Measurements from ENCODE around the gene HNRNPUL2. TPM values are rescaled to one million over a fixed set of nuclear protein-coding genes. Genes with fewer than 3 reads are reported as not detected.
A peak's percentile ranks its signal among the peaks of the same experiment; 100 is the strongest.

The HNRNPUL2 gene
- total RNA-seq, 1 experiment from 2014 or later, result 47.3 TPM

DNA sequence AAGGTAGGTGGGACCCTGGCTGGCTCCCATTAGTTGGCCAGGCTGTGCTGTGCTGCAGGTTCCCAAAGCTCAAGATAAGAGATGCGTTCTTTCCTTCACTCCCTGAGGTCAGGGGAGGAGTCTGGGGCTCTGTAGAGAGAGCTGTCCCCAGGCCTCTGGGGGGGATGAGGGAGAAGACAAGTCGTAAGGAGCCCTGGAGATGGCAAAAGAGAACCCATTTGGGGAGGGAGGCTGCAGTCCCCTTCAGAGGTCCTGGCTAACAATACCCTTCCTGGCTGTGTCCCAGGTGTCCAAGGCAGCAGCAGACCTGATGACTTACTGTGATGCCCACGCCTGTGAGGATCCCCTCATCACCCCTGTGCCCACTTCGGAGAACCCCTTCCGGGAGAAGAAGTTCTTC is 18.9 kb downstream of the HNRNPUL2 start:
- POLR2A ChIA-PET, result no interaction called here
- TF ChIP-seq POLR2AphosphoS5 (IDR thresholded peaks at IDR 0.05; ENCODE audit: low read depth, low read length), result 0 out of 2 replicates have a peak, but pooled peaks have one; percentile 23
- TF ChIP-seq, protein P1, sequence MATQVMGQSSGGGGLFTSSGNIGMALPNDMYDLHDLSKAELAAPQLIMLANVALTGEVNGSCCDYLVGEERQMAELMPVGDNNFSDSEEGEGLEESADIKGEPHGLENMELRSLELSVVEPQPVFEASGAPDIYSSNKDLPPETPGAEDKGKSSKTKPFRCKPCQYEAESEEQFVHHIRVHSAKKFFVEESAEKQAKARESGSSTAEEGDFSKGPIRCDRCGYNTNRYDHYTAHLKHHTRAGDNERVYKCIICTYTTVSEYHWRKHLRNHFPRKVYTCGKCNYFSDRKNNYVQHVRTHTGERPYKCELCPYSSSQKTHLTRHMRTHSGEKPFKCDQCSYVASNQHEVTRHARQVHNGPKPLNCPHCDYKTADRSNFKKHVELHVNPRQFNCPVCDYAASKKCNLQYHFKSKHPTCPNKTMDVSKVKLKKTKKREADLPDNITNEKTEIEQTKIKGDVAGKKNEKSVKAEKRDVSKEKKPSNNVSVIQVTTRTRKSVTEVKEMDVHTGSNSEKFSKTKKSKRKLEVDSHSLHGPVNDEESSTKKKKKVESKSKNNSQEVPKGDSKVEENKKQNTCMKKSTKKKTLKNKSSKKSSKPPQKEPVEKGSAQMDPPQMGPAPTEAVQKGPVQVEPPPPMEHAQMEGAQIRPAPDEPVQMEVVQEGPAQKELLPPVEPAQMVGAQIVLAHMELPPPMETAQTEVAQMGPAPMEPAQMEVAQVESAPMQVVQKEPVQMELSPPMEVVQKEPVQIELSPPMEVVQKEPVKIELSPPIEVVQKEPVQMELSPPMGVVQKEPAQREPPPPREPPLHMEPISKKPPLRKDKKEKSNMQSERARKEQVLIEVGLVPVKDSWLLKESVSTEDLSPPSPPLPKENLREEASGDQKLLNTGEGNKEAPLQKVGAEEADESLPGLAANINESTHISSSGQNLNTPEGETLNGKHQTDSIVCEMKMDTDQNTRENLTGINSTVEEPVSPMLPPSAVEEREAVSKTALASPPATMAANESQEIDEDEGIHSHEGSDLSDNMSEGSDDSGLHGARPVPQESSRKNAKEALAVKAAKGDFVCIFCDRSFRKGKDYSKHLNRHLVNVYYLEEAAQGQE (IDR thresholded peaks at IDR 0.05; ENCODE audit: insufficient read depth in 1 of 2, low read depth in 2 of 2, low read length in 1 of 2), result no peak
- in situ Hi-C loops (cut with HindIII; ENCODE audit: low pct_unique_long_range_greater_than_20kb, low sequenced_read_pairs), result no loop called here
- Histone ChIP-seq H3K36me3 (ENCODE audit: control insufficient read depth, insufficient read depth, low read length) (peaks cover 4% of the 10 kb centered on the region), H3K4me1 (ENCODE audit: control insufficient read depth, insufficient read depth, low read length) (peaks cover 27% of the 10 kb centered on the region), H3K9me3 (ENCODE audit: control insufficient read depth, insufficient read depth, low read depth, low read length) (no peaks in the 10 kb centered on the region), H3K27ac (ENCODE audit: low read length) (no peak overlapping the region; the same call in 1 of the 2 replicates), H3K4me3 (ENCODE audit: low read depth in 2 of 2, low read length in 2 of 2) (no peak overlapping the region), H3K27me3 (ENCODE audit: control insufficient read depth, insufficient read depth, low read length) (no peaks in the 10 kb centered on the region)
- no peak for ATAC-seq
- BruUV-seq (replicated peaks), result no TSS peak
- CTCF ChIA-PET, result no interaction called here
- intact Hi-C loops (cut with micrococcal nuclease; ENCODE audit: unreplicated experiment), result no loop called here
- no peak for DNase-seq (ENCODE audit: low read depth, low spot score)

- ATAC-seq (no peak), DNase-seq (ENCODE audit: low read depth, low spot score) (no peak)
- in situ Hi-C loops (cut with HindIII; ENCODE audit: low pct_unique_long_range_greater_than_20kb, low sequenced_read_pairs) (no loop called here), intact Hi-C loops (cut with micrococcal nuclease; ENCODE audit: unreplicated experiment) (no loop called here)
- BruUV-seq (replicated peaks), result no TSS peak
- POLR2A ChIA-PET, result no interaction called here
- Histone ChIP-seq H3K27ac (ENCODE audit: low read length) (peak within 1 kb of the TSS; percentile 80), H3K27me3 (ENCODE audit: control insufficient read depth, insufficient read depth, low read length) (no peaks in the 10 kb centered on the region), H3K4me1 (ENCODE audit: control insufficient read depth, insufficient read depth, low read length) (peaks cover 23% of the 10 kb centered on the region), H3K9me3 (ENCODE audit: control insufficient read depth, insufficient read depth, low read depth, low read length) (no peaks in the 10 kb centered on the region), H3K4me3 (ENCODE audit: low read depth in 2 of 2, low read length in 2 of 2) (peak within 1 kb of the TSS; percentile 77 to 89), H3K36me3 (ENCODE audit: control insufficient read depth, insufficient read depth, low read length) (no peaks in the 10 kb centered on the region; the same call in 1 of the 2 replicates)
- CTCF ChIA-PET, result no interaction called here
- no peak for TF ChIP-seq POLR2AphosphoS5 (IDR thresholded peaks at IDR 0.05; ENCODE audit: low read depth, low read length)
- TF ChIP-seq TCF7L2 (IDR thresholded peaks at IDR 0.05; ENCODE audit: low read depth, low read length), result no peak
- no peak for TF ChIP-seq SIN3A (IDR thresholded peaks at IDR 0.05; ENCODE audit: borderline replicate concordance, insufficient read depth, low read depth, low read length)
- TF ChIP-seq, protein P1 (IDR thresholded peaks at IDR 0.05; ENCODE audit: insufficient read depth in 1 of 2, low read depth in 2 of 2, low read length in 1 of 2), result no peak
- TF ChIP-seq, protein P2, sequence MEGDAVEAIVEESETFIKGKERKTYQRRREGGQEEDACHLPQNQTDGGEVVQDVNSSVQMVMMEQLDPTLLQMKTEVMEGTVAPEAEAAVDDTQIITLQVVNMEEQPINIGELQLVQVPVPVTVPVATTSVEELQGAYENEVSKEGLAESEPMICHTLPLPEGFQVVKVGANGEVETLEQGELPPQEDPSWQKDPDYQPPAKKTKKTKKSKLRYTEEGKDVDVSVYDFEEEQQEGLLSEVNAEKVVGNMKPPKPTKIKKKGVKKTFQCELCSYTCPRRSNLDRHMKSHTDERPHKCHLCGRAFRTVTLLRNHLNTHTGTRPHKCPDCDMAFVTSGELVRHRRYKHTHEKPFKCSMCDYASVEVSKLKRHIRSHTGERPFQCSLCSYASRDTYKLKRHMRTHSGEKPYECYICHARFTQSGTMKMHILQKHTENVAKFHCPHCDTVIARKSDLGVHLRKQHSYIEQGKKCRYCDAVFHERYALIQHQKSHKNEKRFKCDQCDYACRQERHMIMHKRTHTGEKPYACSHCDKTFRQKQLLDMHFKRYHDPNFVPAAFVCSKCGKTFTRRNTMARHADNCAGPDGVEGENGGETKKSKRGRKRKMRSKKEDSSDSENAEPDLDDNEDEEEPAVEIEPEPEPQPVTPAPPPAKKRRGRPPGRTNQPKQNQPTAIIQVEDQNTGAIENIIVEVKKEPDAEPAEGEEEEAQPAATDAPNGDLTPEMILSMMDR (IDR thresholded peaks at IDR 0.05), result no peak
These were observed 19.9 kb downstream of the HNRNPUL2 start, which contains the start of the genes BSCL2 and GNG3 for GRCh38 chr11:62707277-62707861. Gene BSCL2, minus strand, starts transcription at chr11:62707424. Its CDS starts 229 bp downstream, at chr11:62707195. Gene GNG3, plus strand, starts transcription at chr11:62707676. Its CDS starts 620 bp downstream, at chr11:62708296.
